Pons (tissue), 1 donor: ENCODE data around the gene NFATC3.
A peak's percentile ranks its signal among the peaks of the same experiment; 100 is the strongest.

Source experiments
- DNase-seq: peaks from one replicate; pipeline ENCODE4 v3.0.0-alpha.2; 2016; ENCODE audit warnings: low spot score

Gene NFATC3

GRCh38 chr16:68233085-68233834, 148.1 kb downstream of the NFATC3 start:
- no peak for DNase-seq

GRCh38 chr16:68233835-68234187, 148.6 kb downstream of the NFATC3 start:
- DNase-seq: no peak

GRCh38 chr16:68234188-68235107, 149.3 kb downstream of the NFATC3 start:
- no peak for DNase-seq

GRCh38 chr16:68235108-68235886, 150.1 kb downstream of the NFATC3 start:
- no peak for DNase-seq

- no peak for DNase-seq
These were observed 150.6 kb downstream of the NFATC3 start, which contains the start of gene ESRP2 for GRCh38 chr16:68235887-68236136. Gene ESRP2 (minus strand): TSS chr16:68236127. CDS start chr16:68236045, 82 bp downstream.

GRCh38 chr16:68236137-68236825, 151.1 kb downstream of the NFATC3 start:
- DNase-seq: no peak

- no peak for DNase-seq
These were observed 151.7 kb downstream of the NFATC3 start for GRCh38 chr16:68236826-68237242.

GRCh38 chr16:68237243-68238028, 152.3 kb downstream of the NFATC3 start:
- DNase-seq: peak; percentile 94

GRCh38 chr16:68238029-68238345, 152.8 kb downstream of the NFATC3 start:
- DNase-seq: no peak

GRCh38 chr16:68242085-68242484, 156.9 kb downstream of the NFATC3 start:
- no peak for DNase-seq

GRCh38 chr16:68242926-68243858, 158.0 kb downstream of the NFATC3 start:
- DNase-seq: no peak

GRCh38 chr16:68244481-68244902, 159.3 kb downstream of the NFATC3 start:
- no peak for DNase-seq

GRCh38 chr16:68244903-68245853, 160.0 kb downstream of the NFATC3 start, which contains the start of gene PLA2G15:
Gene PLA2G15 (plus strand): TSS chr16:68245373. CDS start chr16:68245427, 54 bp downstream.
- DNase-seq: peak; percentile 85

GRCh38 chr16:68246121-68246520, 161.0 kb downstream of the NFATC3 start:
- DNase-seq: no peak

- DNase-seq: no peak
These were observed 161.5 kb downstream of the NFATC3 start for GRCh38 chr16:68246666-68247065.

GRCh38 chr16:68247400-68247799, 162.2 kb downstream of the NFATC3 start:
- peak; percentile 72 for DNase-seq

GRCh38 chr16:68247932-68248331, 162.8 kb downstream of the NFATC3 start:
- no peak for DNase-seq

- no peak for DNase-seq
These were observed 164.2 kb downstream of the NFATC3 start for GRCh38 chr16:68249371-68249770.

GRCh38 chr16:68250951-68251350, 165.8 kb downstream of the NFATC3 start:
- no peak for DNase-seq
